Transverse colon (tissue), 3 donors: ENCODE results near the gene TLK2.

ENCODE experiments used
- CTCF ChIP-seq, 5 experiments: fragments of 200-600 bp in 3 of 5; fragments of 450-650 bp in 2 of 5; sonication (generic) in 3 of 5; IDR thresholded peaks; 1 replicate in 2 of 5; 2 replicates in 3 of 5; pipeline ENCODE4 v1.5.1; 2016 to 2017; ENCODE audit warnings: antibody characterized with exemption in 5 of 5, inconsistent platforms in 3 of 5, mild to moderate bottlenecking in 2 of 5, moderate library complexity in 1 of 5
- EP300 ChIP-seq: sonication (generic); formaldehyde crosslinking; IDR thresholded peaks from one replicate; pipeline ENCODE4 v1.6.1; 2017; ENCODE audit warnings: antibody characterized with exemption, low read depth
- POLR2A ChIP-seq: fragments of 450-650 bp; IDR thresholded peaks from one replicate; pipeline ENCODE4 v1.6.1; 2016; ENCODE audit warnings: antibody characterized with exemption, mild to moderate bottlenecking, moderate library complexity

- TF ChIP-seq CTCF (IDR thresholded peaks at IDR 0.05) (no peak), EP300 (no peak), POLR2A (no peak)
Observed at GRCh38 chr17:62650587-62650986, 172.0 kb downstream of the TLK2 start.
